Activated B cell treated with CpG ODN at 0.5 μM for 24 hours (primary cell): ENCODE measurements around the gene ZCCHC3. TPM values are rescaled to one million over a fixed set of nuclear protein-coding genes. Genes with fewer than 3 reads are reported as not detected.

ENCODE experiments used
- ATAC-seq: fragments of 200-7000 bp; cut with Tn5 transposase; one replicate; pipeline ENCODE4 v1.10.0; 2021; ENCODE audit warnings: low read depth, mild to moderate bottlenecking, moderate library complexity
- CTCF ChIA-PET: fragments of 350-600 bp; sonication (Branson Sonifier 250); formaldehyde crosslinking; loops from one replicate; lab custom pipeline; 2021; ENCODE audit warnings: antibody characterized with exemption; lab: Charles Lee
- POLR2A ChIA-PET: fragments of 350-600 bp; sonication (Branson Sonifier 250); formaldehyde crosslinking; loops from one replicate; lab custom pipeline; 2021; ENCODE audit warnings: antibody characterized with exemption; lab: Charles Lee
- DNase-seq: peaks from one replicate; pipeline ENCODE4 v3.0.0; 2022
- H3K27ac Mint-ChIP-seq: one replicate; pipeline ENCODE4 v1.8.0; 2020; ENCODE audit warnings: mixed read lengths
- H3K27me3 Mint-ChIP-seq: one replicate; pipeline ENCODE4 v1.8.0; 2021; ENCODE audit warnings: mixed read lengths
- H3K36me3 Mint-ChIP-seq: one replicate; pipeline ENCODE4 v1.8.0; 2021; ENCODE audit warnings: low read depth, mixed read lengths
- H3K4me1 Mint-ChIP-seq: one replicate; pipeline ENCODE4 v1.8.0; 2021; ENCODE audit warnings: mixed read lengths
- H3K4me3 Mint-ChIP-seq: one replicate; pipeline ENCODE4 v1.8.0; 2020; ENCODE audit warnings: mild to moderate bottlenecking, mixed read lengths
- H3K9me3 Mint-ChIP-seq: one replicate; pipeline ENCODE4 v1.8.0; 2020; ENCODE audit warnings: mixed read lengths
- CTCF ChIP-seq: fragments of 200-600 bp; IDR thresholded peaks from one replicate; pipeline ENCODE4 v1.8.0; 2022; ENCODE audit warnings: antibody characterized with exemption, mild to moderate bottlenecking
- intact Hi-C: fragments of 100-400 bp; cut with micrococcal nuclease; formaldehyde crosslinking; loops from one replicate; pipeline ENCODE4 v1.15.1; 2024
- total RNA-seq: library from RNA; stranded (reverse); gene quantifications from 2 replicates; pipeline ENCODE4 v1.2.3, GENCODE V29; 2022

The ZCCHC3 gene
- total RNA-seq, 1 donor from 2014 or later = 25.9 TPM

GRCh38 chr20:347640-348484 is 50.5 kb downstream of the ZCCHC3 start:
- no peak for TF ChIP-seq CTCF
- peaks cover 13% of the 10 kb centered on the region for H3K4me1 Mint-ChIP-seq
- H3K4me3 Mint-ChIP-seq = peak overlapping the region; percentile 88
- intact Hi-C loops = loop anchor here (1.0 to 5.0 kb wide), 4 partner anchors 21 to 194 kb away; partner anchors contain the start of genes CSNK2A1 and ZCCHC3
- DNase-seq = peak; percentile 65
- no peaks in the 10 kb centered on the region for H3K9me3 Mint-ChIP-seq
- ChIA-PET POLR2A (interaction anchor here (0.6 to 3.9 kb wide), 4 partner anchors 23 to 60 kb away, joined by 3 to 27 read pairs (median 6); partner anchors contain the start of genes SOX12 and TRIB3), CTCF (interaction anchor here (4.1 kb wide), 1 partner anchor 18 kb away, joined by 19 read pairs; no protein-coding TSS in a partner anchor)
- H3K27me3 Mint-ChIP-seq = no peaks in the 10 kb centered on the region
- peak overlapping the region; percentile 68 for H3K27ac Mint-ChIP-seq
- peaks cover 2% of the 10 kb centered on the region for H3K36me3 Mint-ChIP-seq
- ATAC-seq = peak; percentile 82

- no peaks in the 10 kb centered on the region for H3K9me3 Mint-ChIP-seq
- H3K4me3 Mint-ChIP-seq = peak overlapping the region; percentile 88
- peaks cover 13% of the 10 kb centered on the region for H3K4me1 Mint-ChIP-seq
- H3K36me3 Mint-ChIP-seq = peaks cover 2% of the 10 kb centered on the region
- no peak overlapping the region for H3K27ac Mint-ChIP-seq
- no peak for DNase-seq
- ATAC-seq = no peak
- H3K27me3 Mint-ChIP-seq = no peaks in the 10 kb centered on the region
- intact Hi-C loops = loop anchor here (1.0 to 5.0 kb wide), 2 partner anchors 39 to 193 kb away; partner anchors contain the start of gene CSNK2A1
- ChIA-PET CTCF (no interaction called here), POLR2A (no interaction called here)
- no peak for TF ChIP-seq CTCF
These were observed 51.8 kb downstream of the ZCCHC3 start for GRCh38 chr20:348972-349841.

Other genes starting within 250 kb of the ZCCHC3 start
- not detected in 2 replicates for gene DEFB125, start 209.9 kb upstream of the ZCCHC3 start, total RNA-seq
- gene DEFB126, start 155.0 kb upstream of the ZCCHC3 start, total RNA-seq = not detected in 2 replicates
- not detected in 2 replicates for gene DEFB127, start 140.1 kb upstream of the ZCCHC3 start, total RNA-seq
- not detected in 2 replicates for gene DEFB128, start 107.9 kb upstream of the ZCCHC3 start, total RNA-seq
- not detected in 2 replicates for gene DEFB129, start 70.3 kb upstream of the ZCCHC3 start, total RNA-seq
- gene DEFB132, start 39.8 kb upstream of the ZCCHC3 start, total RNA-seq = not detected in 2 replicates
- gene C20orf96, start 6.8 kb upstream of the ZCCHC3 start, total RNA-seq = 5.3 and 5.5 TPM in 2 replicates
- 6.1 and 6.2 TPM in 2 replicates for gene SOX12, start 28.0 kb downstream of the ZCCHC3 start, total RNA-seq
- 7.6 and 12.8 TPM in 2 replicates for gene NRSN2, start 49.5 kb downstream of the ZCCHC3 start, total RNA-seq
- 13.3 and 14.0 TPM in 2 replicates for gene TRIB3, start 83.2 kb downstream of the ZCCHC3 start, total RNA-seq
- gene RBCK1, start 110.7 kb downstream of the ZCCHC3 start, total RNA-seq = 92.7 and 100 TPM in 2 replicates
- gene TBC1D20, start 165.0 kb downstream of the ZCCHC3 start, total RNA-seq = 21.4 and 24.1 TPM in 2 replicates
- 130 and 140 TPM in 2 replicates for gene CSNK2A1, start 246.2 kb downstream of the ZCCHC3 start, total RNA-seq